Activated CD8-positive, alpha-beta memory T cell treated with anti-CD3 and anti-CD28 coated beads, Interleukin-2, amount 50 U/mL, for 1 hour (primary cell): Measurements from ENCODE around the gene NXPH1.

Source experiments
- DNase-seq: peaks from one replicate; pipeline ENCODE4 v3.0.0-alpha.2; 2020; ENCODE audit errors: extremely low read depth

NXPH1 gene

GRCh38 chr7:8499128-8499527, 65.7 kb downstream of the NXPH1 start:
- DNase-seq, result no peak

GRCh38 chr7:8500286-8500685, 66.9 kb downstream of the NXPH1 start:
- no peak for DNase-seq

GRCh38 chr7:8507566-8507965, 74.2 kb downstream of the NXPH1 start:
- no peak for DNase-seq

- DNase-seq, result no peak
These were observed 76.2 kb downstream of the NXPH1 start for GRCh38 chr7:8509621-8510020.

- no peak for DNase-seq
These were observed 78.4 kb downstream of the NXPH1 start for GRCh38 chr7:8511855-8512254.

- no peak for DNase-seq
These were observed 81.5 kb downstream of the NXPH1 start for GRCh38 chr7:8514781-8515519.

- no peak for DNase-seq
These were observed 82.3 kb downstream of the NXPH1 start for GRCh38 chr7:8515640-8516185.

GRCh38 chr7:8516976-8517375, 83.6 kb downstream of the NXPH1 start:
- no peak for DNase-seq

- DNase-seq, result no peak
These were observed 94.9 kb downstream of the NXPH1 start for GRCh38 chr7:8528311-8528710.

GRCh38 chr7:8531991-8532515, 98.6 kb downstream of the NXPH1 start:
- no peak for DNase-seq

GRCh38 chr7:8536431-8536830, 103.0 kb downstream of the NXPH1 start:
- no peak for DNase-seq

GRCh38 chr7:8549046-8549445, 115.6 kb downstream of the NXPH1 start:
- DNase-seq, result no peak

- DNase-seq, result no peak
These were observed 127.1 kb downstream of the NXPH1 start for GRCh38 chr7:8560501-8560900.

- no peak for DNase-seq
These were observed 128.0 kb downstream of the NXPH1 start for GRCh38 chr7:8561449-8561848.

GRCh38 chr7:8564281-8564680, 130.9 kb downstream of the NXPH1 start:
- DNase-seq, result no peak

- DNase-seq, result no peak
These were observed 132.6 kb downstream of the NXPH1 start for GRCh38 chr7:8566016-8566415.

- no peak for DNase-seq
These were observed 134.2 kb downstream of the NXPH1 start for GRCh38 chr7:8567626-8568025.

GRCh38 chr7:8579661-8580194, 146.3 kb downstream of the NXPH1 start:
- DNase-seq, result no peak

- DNase-seq, result no peak
These were observed 148.4 kb downstream of the NXPH1 start for GRCh38 chr7:8581842-8582241.

GRCh38 chr7:8582728-8583127, 149.3 kb downstream of the NXPH1 start:
- DNase-seq, result no peak

- no peak for DNase-seq
These were observed 152.2 kb downstream of the NXPH1 start for GRCh38 chr7:8585591-8585990.

GRCh38 chr7:8590225-8590624, 156.8 kb downstream of the NXPH1 start:
- DNase-seq, result no peak

GRCh38 chr7:8590791-8591190, 157.4 kb downstream of the NXPH1 start:
- no peak for DNase-seq
